H9 (cell line): ENCODE results near the gene NPAS3. TPM values are rescaled to one million over a fixed set of nuclear protein-coding genes. Genes with fewer than 3 reads are reported as not detected.

Source experiments
- DNase-seq: peaks from one replicate; pipeline ENCODE4 v3.0.0-alpha.2; 2017
- H2AFZ ChIP-seq: one replicate; pipeline ENCODE4 v1.6.1; 2013; ENCODE audit warnings: mild to moderate bottlenecking, low read length, control low read depth, moderate library complexity
- H2AK5ac ChIP-seq: 2 replicates; pipeline ENCODE4 v1.6.1; 2013; ENCODE audit warnings: low read length, control low read depth, mixed read lengths; ENCODE audit not compliant: insufficient read length
- H2BK120ac ChIP-seq: one replicate; pipeline ENCODE4 v1.6.1; 2013; ENCODE audit warnings: low read depth, mild to moderate bottlenecking, low read length, control low read depth, inconsistent platforms; ENCODE audit not compliant: poor library complexity, severe bottlenecking
- H2BK12ac ChIP-seq: 2 replicates; pipeline ENCODE4 v1.6.1; 2013; ENCODE audit warnings: low read length, control low read depth, mixed read lengths, low read depth; ENCODE audit not compliant: insufficient read length
- H2BK15ac ChIP-seq: 2 replicates; pipeline ENCODE4 v1.6.1; 2013; ENCODE audit warnings: low read depth, low read length, control low read depth
- H2BK20ac ChIP-seq: one replicate; pipeline ENCODE4 v1.6.1; 2013; ENCODE audit warnings: low read depth, mild to moderate bottlenecking, low read length, control low read depth, inconsistent platforms; ENCODE audit not compliant: poor library complexity, severe bottlenecking
- H2BK5ac ChIP-seq: 2 replicates; pipeline ENCODE4 v1.6.1; 2013; ENCODE audit warnings: low read length, control low read depth, mixed read lengths; ENCODE audit not compliant: insufficient read length
- H3K14ac ChIP-seq: 2 replicates; pipeline ENCODE4 v1.6.1; 2013; ENCODE audit warnings: low read length, control low read depth; ENCODE audit not compliant: insufficient read depth
- H3K18ac ChIP-seq: 2 replicates; pipeline ENCODE4 v1.6.1; 2013; ENCODE audit warnings: low read depth, mild to moderate bottlenecking, mixed read lengths, low read length, control low read depth; ENCODE audit not compliant: insufficient read length
- H3K23ac ChIP-seq: 2 replicates; pipeline ENCODE4 v1.6.1; 2013; ENCODE audit warnings: low read length, control low read depth, mixed read lengths, low read depth; ENCODE audit not compliant: insufficient read length
- H3K23me2 ChIP-seq: 2 replicates; pipeline ENCODE4 v1.6.1; 2013; ENCODE audit warnings: low read depth, mild to moderate bottlenecking, mixed read lengths, low read length, control low read depth; ENCODE audit not compliant: insufficient read length, poor library complexity, severe bottlenecking
- H3K27ac ChIP-seq: 2 replicates; pipeline ENCODE4 v1.5.1; 2013; ENCODE audit warnings: low read length, control low read depth, mixed read lengths, low read depth; ENCODE audit not compliant: insufficient read length
- H3K27me3 ChIP-seq: 2 replicates; pipeline ENCODE4 v1.6.1; 2013; ENCODE audit warnings: low read length, control low read depth, inconsistent platforms; ENCODE audit not compliant: insufficient read depth
- H3K4ac ChIP-seq: 2 replicates; pipeline ENCODE4 v1.6.1; 2013; ENCODE audit warnings: low read depth, mild to moderate bottlenecking, control low read depth, inconsistent platforms, low read length, moderate library complexity
- H3K4me1 ChIP-seq: 2 replicates; pipeline ENCODE4 v1.6.1; 2013; ENCODE audit warnings: low read length, control low read depth, inconsistent platforms; ENCODE audit not compliant: insufficient read depth
- H3K4me2 ChIP-seq: 2 replicates; pipeline ENCODE4 v1.6.1; 2013; ENCODE audit warnings: low read length, control low read depth, mixed read lengths; ENCODE audit not compliant: insufficient read length, insufficient read depth
- H3K56ac ChIP-seq: 2 replicates; pipeline ENCODE4 v1.6.1; 2013; ENCODE audit warnings: low read depth, mild to moderate bottlenecking, mixed read lengths, low read length, control low read depth; ENCODE audit not compliant: insufficient read length
- H3K79me1 ChIP-seq: 2 replicates; pipeline ENCODE4 v1.6.1; 2013; ENCODE audit warnings: low read depth, mild to moderate bottlenecking, moderate library complexity, low read length, control low read depth, inconsistent platforms; ENCODE audit not compliant: insufficient read depth, poor library complexity, severe bottlenecking
- H3K79me2 ChIP-seq: 2 replicates; pipeline ENCODE4 v1.6.1; 2013; ENCODE audit warnings: low read length, control low read depth, inconsistent platforms; ENCODE audit not compliant: insufficient read depth
- H3K9ac ChIP-seq: 2 replicates; pipeline ENCODE4 v1.6.1; 2013; ENCODE audit warnings: low read length, control low read depth, mixed read lengths; ENCODE audit not compliant: insufficient read length; ENCODE audit errors: extremely low read depth
- H3K9me3 ChIP-seq: one replicate; pipeline ENCODE4 v1.6.1; 2013; ENCODE audit warnings: low read depth, low read length, inconsistent platforms; ENCODE audit not compliant: control insufficient read depth
- H3T11ph ChIP-seq: one replicate; pipeline ENCODE4 v1.6.1; 2013; ENCODE audit warnings: mild to moderate bottlenecking, low read length, control low read depth, inconsistent platforms
- H4K20me1 ChIP-seq: one replicate; pipeline ENCODE4 v1.6.1; 2013; ENCODE audit not compliant: control insufficient read depth, insufficient read length, insufficient read depth
- H4K5ac ChIP-seq: 2 replicates; pipeline ENCODE4 v1.6.1; 2013; ENCODE audit warnings: low read depth, mild to moderate bottlenecking, mixed read lengths, low read length, control low read depth; ENCODE audit not compliant: insufficient read length
- H4K8ac ChIP-seq: replicated peaks from 2 replicates; pipeline ENCODE4 v1.6.1; 2013; ENCODE audit warnings: low read length, control low read depth, mixed read lengths, low read depth; ENCODE audit not compliant: insufficient read length
- H4K91ac ChIP-seq: 2 replicates; pipeline ENCODE4 v1.6.1; 2013; ENCODE audit warnings: low read depth, mild to moderate bottlenecking, moderate library complexity, mixed read lengths, low read length, control low read depth; ENCODE audit not compliant: insufficient read length
- H3K27ac Mint-ChIP-seq, 3 experiments: 2 replicates in 2 of 3; 3 replicates in 1 of 3; pipeline ENCODE4 v1.8.0; 2020 to 2021; ENCODE audit warnings: mixed read lengths in 3 of 3, mild to moderate bottlenecking in 1 of 3, moderate library complexity in 1 of 3
- H3K27me3 Mint-ChIP-seq: 2 replicates; pipeline ENCODE4 v1.8.0; 2021; ENCODE audit warnings: low read depth, mild to moderate bottlenecking, moderate library complexity, mixed read lengths
- H3K36me3 Mint-ChIP-seq, 3 experiments: 2 replicates in 2 of 3; 3 replicates in 1 of 3; pipeline ENCODE4 v1.8.0; 2020 to 2021; ENCODE audit warnings: low read depth in 3 of 3, mixed read lengths in 3 of 3; ENCODE audit not compliant: insufficient read depth in 1 of 3
- H3K4me1 Mint-ChIP-seq, 2 experiments: 2 replicates each; pipeline ENCODE4 v1.8.0; 2020; ENCODE audit warnings: mixed read lengths in 2 of 2
- H3K4me3 Mint-ChIP-seq, 2 experiments: 2 replicates in 1 of 2; 3 replicates in 1 of 2; pipeline ENCODE4 v1.8.0; 2020 to 2021; ENCODE audit warnings: mild to moderate bottlenecking in 2 of 2, mixed read lengths in 2 of 2, moderate library complexity in 1 of 2
- H3K9me3 Mint-ChIP-seq, 2 experiments: 2 replicates in 1 of 2; 3 replicates in 1 of 2; pipeline ENCODE4 v1.8.0; 2020; ENCODE audit warnings: mild to moderate bottlenecking in 2 of 2, mixed read lengths in 2 of 2, moderate library complexity in 1 of 2
- WGBS: extraction: QIAGEN DNeasy Blood & Tissue Kit; methylation state at CpG from one replicate; pipeline ENCODE4 v1.1.7; 2013; ENCODE audit warnings: missing lambda C conversion rate, low lambda C conversion rate, mixed read lengths; ENCODE audit not compliant: insufficient read length; ENCODE audit errors: extremely low coverage; 5-methylcytosine and 5-hydroxymethylcytosine counted together
- total RNA-seq: library from RNA; stranded (reverse); gene quantifications from 2 replicates; pipeline ENCODE4 v1.2.1, GENCODE V29; 2021
- TF ChIP-seq, protein P1 (sequence below): fragments of 200-600 bp; sonication (generic); conservative IDR thresholded peaks from 3 replicates; pipeline ENCODE4 v1.8.0; 2021; ENCODE audit warnings: antibody characterized with exemption, mild to moderate bottlenecking

NPAS3 gene
- total RNA-seq, 1 experiment from 2014 or later: 0.17 TPM

DNA sequence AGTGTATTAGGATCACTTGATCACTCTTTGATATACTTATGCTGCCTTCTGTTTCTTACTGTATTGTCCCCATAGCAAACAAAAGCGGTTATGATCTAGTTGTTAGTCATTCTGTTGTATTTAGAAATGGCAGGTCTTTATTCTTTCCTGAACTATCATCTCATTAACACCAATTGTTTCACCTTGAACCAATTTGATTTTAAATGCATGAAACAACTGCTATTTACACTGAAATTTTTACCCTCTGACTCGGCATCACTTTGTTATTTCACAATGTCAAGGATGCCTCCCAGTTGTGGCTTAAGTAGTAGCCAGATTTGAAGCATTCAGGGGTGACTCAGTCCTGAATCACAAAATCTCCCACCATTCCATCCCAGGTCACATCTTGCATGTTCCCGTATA lies 708.7 kb downstream of the NPAS3 start:
- H3K18ac ChIP-seq: no peak overlapping the region
- H3K27me3 Mint-ChIP-seq: no peaks in the 10 kb centered on the region
- no peak overlapping the region for H4K91ac ChIP-seq
- peaks cover 3% of the 10 kb centered on the region; the same call in 1 of the 2 replicates for H3K4me1 ChIP-seq
- H2BK15ac ChIP-seq: no peak overlapping the region
- no peaks in the 10 kb centered on the region for H3K9me3 ChIP-seq
- no peak overlapping the region for H3K4me3 Mint-ChIP-seq
- no peak overlapping the region for H3K4me2 ChIP-seq
- H3K23me2 ChIP-seq: no peaks in the 10 kb centered on the region
- no peak overlapping the region for H2BK12ac ChIP-seq
- no peak overlapping the region for H2AK5ac ChIP-seq
- no peaks in the 10 kb centered on the region; a peak in 1 of 7 replicates for H3K36me3 Mint-ChIP-seq
- peaks cover 17% of the 10 kb centered on the region in 2 experiments for H3K4me1 Mint-ChIP-seq
- no peak overlapping the region for H3K14ac ChIP-seq
- H2BK5ac ChIP-seq: no peak overlapping the region
- no CpG with 5 or more reads among the region's 3 CpGs for WGBS
- H3K27ac Mint-ChIP-seq: no peak overlapping the region
- H3K23ac ChIP-seq: no peak overlapping the region
- no peak overlapping the region for H4K5ac ChIP-seq
- DNase-seq: no peak
- H3K56ac ChIP-seq: no peak overlapping the region
- H3K79me2 ChIP-seq: no peaks in the 10 kb centered on the region
- H3K27ac ChIP-seq: no peak overlapping the region
- H4K20me1 ChIP-seq: no peaks in the 10 kb centered on the region
- no peak overlapping the region for H2BK20ac ChIP-seq
- H3K9me3 Mint-ChIP-seq: no peaks in the 10 kb centered on the region
- no peak overlapping the region for H4K8ac ChIP-seq
- H3K4ac ChIP-seq: no peak overlapping the region
- no peak overlapping the region for H3K9ac ChIP-seq
- H3K79me1 ChIP-seq: no peaks in the 10 kb centered on the region
- H3K27me3 ChIP-seq: no peaks in the 10 kb centered on the region
- TF ChIP-seq, protein P1, sequence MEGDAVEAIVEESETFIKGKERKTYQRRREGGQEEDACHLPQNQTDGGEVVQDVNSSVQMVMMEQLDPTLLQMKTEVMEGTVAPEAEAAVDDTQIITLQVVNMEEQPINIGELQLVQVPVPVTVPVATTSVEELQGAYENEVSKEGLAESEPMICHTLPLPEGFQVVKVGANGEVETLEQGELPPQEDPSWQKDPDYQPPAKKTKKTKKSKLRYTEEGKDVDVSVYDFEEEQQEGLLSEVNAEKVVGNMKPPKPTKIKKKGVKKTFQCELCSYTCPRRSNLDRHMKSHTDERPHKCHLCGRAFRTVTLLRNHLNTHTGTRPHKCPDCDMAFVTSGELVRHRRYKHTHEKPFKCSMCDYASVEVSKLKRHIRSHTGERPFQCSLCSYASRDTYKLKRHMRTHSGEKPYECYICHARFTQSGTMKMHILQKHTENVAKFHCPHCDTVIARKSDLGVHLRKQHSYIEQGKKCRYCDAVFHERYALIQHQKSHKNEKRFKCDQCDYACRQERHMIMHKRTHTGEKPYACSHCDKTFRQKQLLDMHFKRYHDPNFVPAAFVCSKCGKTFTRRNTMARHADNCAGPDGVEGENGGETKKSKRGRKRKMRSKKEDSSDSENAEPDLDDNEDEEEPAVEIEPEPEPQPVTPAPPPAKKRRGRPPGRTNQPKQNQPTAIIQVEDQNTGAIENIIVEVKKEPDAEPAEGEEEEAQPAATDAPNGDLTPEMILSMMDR: no peak
- H3T11ph ChIP-seq: no peak overlapping the region
- H2AFZ ChIP-seq: no peak overlapping the region
- no peak overlapping the region for H2BK120ac ChIP-seq
